Measurements from ENCODE around the gene LMTK2. TPM values are rescaled to one million over a fixed set of nuclear protein-coding genes. Genes with fewer than 3 reads are reported as not detected.

The LMTK2 gene
- total RNA-seq, 1 donor from 2014 or later = 12.9 TPM

DNA sequence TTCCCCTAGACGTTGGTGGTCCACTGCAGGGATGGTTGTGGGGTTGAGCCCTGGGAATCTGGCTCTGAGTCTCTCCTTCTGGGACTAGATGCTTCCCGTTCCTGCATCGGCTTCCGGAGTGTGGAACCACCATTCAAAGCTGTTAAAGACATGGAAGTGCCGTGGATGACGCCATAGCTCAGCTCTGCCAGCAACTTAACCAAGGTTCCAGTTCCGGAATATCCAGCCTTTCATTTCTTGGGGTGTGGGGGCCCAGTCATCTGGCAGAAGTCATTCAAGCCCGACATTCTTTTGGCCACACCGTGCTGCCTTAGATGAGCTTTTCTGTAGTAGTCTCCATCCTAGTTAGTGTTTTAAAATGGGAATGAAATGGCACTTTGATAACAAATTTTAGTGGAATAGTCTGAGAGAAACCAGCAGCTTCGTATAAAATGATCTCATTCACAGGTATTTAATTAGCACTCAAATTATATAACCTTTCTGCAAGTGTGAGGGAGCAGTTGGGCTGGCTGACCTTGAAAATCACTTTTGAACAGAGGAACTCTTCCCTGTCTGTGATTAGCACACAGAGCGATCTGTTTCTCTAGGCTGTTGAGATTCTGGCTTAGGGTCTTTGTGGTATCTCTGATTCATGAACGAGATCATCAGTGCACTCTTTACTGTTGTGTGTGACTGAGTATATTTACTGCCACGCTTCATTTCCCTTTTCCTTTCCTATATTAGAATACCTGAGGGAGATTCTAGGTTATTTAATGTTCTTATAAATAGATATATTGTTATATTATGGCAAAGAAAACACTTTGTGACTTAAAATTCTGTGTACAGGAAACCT is 19.9 kb downstream of the LMTK2 start:
- no peaks in the 10 kb centered on the region for H3K36me3 ChIP-seq (ENCODE audit: control insufficient read depth, insufficient read depth, low read length)
- TF ChIP-seq, protein P1, sequence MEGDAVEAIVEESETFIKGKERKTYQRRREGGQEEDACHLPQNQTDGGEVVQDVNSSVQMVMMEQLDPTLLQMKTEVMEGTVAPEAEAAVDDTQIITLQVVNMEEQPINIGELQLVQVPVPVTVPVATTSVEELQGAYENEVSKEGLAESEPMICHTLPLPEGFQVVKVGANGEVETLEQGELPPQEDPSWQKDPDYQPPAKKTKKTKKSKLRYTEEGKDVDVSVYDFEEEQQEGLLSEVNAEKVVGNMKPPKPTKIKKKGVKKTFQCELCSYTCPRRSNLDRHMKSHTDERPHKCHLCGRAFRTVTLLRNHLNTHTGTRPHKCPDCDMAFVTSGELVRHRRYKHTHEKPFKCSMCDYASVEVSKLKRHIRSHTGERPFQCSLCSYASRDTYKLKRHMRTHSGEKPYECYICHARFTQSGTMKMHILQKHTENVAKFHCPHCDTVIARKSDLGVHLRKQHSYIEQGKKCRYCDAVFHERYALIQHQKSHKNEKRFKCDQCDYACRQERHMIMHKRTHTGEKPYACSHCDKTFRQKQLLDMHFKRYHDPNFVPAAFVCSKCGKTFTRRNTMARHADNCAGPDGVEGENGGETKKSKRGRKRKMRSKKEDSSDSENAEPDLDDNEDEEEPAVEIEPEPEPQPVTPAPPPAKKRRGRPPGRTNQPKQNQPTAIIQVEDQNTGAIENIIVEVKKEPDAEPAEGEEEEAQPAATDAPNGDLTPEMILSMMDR (IDR thresholded peaks at IDR 0.05; ENCODE audit: insufficient read depth, low read length, severe bottlenecking) = no peak
- FAIRE-seq = no peak
- H3K4me3 ChIP-seq (ENCODE audit: low read depth, low read length) = no peak overlapping the region
- no peak for DNase-seq (ENCODE audit: low read depth)
- no peaks in the 10 kb centered on the region for H3K27me3 ChIP-seq (ENCODE audit: control insufficient read depth, insufficient read depth, low read length)

DNA sequence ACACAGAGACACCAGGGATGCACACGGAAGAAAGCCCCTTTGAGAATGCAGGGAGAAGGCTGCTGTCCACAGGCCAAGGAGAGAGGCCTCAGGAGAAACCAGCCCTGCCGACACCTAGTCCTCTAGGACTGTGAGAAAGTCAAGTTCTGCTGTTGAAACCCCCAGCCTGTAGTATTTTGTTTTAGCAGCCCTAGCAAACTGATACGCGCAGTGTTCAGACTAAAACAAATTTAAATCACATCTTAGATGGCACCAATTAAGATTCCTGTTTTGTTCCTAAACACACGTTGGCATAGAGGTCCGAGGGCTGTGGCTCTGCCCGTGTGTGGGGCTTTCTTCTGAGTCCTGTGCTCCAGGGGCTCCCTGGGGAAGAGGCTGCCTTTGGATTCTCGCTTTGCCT is 21.7 kb downstream of the LMTK2 start:
- Histone ChIP-seq H3K36me3 (ENCODE audit: control insufficient read depth, insufficient read depth, low read length) (no peaks in the 10 kb centered on the region), H3K4me3 (ENCODE audit: low read depth, low read length) (no peak overlapping the region), H3K27me3 (ENCODE audit: control insufficient read depth, insufficient read depth, low read length) (no peaks in the 10 kb centered on the region)
- TF ChIP-seq, protein P1 (IDR thresholded peaks at IDR 0.05; ENCODE audit: insufficient read depth, low read length, severe bottlenecking) = no peak
- FAIRE-seq (no peak), DNase-seq (ENCODE audit: low read depth) (no peak)

DNA sequence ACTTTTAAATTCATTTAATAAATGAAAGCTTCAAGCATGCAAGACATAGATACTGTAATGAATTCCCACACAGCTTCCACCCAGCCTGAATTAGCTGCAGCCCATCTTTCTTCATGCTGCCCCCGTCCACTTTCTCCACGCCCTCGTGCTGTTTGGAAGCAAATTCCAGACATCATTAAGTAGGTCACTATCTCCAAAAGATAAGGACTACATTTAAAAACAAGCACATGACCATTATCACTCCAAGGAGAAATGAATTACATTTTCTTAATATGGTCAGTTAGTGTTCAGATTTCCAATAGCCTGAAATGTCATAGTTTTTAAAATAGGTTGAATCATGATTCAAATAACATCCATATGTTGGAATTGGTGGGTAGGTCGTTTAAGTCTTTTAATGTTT is 24.3 kb downstream of the LMTK2 start:
- TF ChIP-seq, protein P1 (IDR thresholded peaks at IDR 0.05; ENCODE audit: insufficient read depth, low read length, severe bottlenecking) = no peak
- DNase-seq (ENCODE audit: low read depth) (no peak), FAIRE-seq (no peak)
- no peaks in the 10 kb centered on the region for H3K36me3 ChIP-seq (ENCODE audit: control insufficient read depth, insufficient read depth, low read length)
- no peaks in the 10 kb centered on the region for H3K27me3 ChIP-seq (ENCODE audit: control insufficient read depth, insufficient read depth, low read length)
- no peak overlapping the region for H3K4me3 ChIP-seq (ENCODE audit: low read depth, low read length)

DNA sequence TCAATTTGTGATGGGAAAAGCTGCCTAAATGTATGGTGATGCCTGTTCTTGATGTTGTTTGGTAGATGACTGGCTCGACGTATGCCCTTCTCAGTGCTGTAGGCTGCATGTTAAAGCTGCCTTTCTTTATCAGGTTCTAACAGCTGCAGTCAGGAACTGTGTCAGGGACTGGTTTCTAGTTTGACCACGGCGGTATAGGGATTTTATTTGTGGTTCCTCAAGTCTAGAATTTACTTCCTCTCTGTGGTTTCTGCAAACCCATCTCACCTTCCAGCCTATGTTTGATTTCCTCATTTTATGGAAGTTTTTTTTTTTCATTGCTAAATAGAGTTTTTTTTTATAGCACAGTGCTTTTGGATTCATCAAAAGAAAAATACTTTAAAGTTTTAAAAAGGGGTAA is 26.5 kb downstream of the LMTK2 start:
- TF ChIP-seq, protein P1 (IDR thresholded peaks at IDR 0.05; ENCODE audit: insufficient read depth, low read length, severe bottlenecking) = no peak
- peaks cover 1% of the 10 kb centered on the region for H3K36me3 ChIP-seq (ENCODE audit: control insufficient read depth, insufficient read depth, low read length)
- DNase-seq (ENCODE audit: low read depth) (peak; percentile 21), FAIRE-seq (no peak)
- no peaks in the 10 kb centered on the region for H3K27me3 ChIP-seq (ENCODE audit: control insufficient read depth, insufficient read depth, low read length)
- H3K4me3 ChIP-seq (ENCODE audit: low read depth, low read length) = no peak overlapping the region

DNA sequence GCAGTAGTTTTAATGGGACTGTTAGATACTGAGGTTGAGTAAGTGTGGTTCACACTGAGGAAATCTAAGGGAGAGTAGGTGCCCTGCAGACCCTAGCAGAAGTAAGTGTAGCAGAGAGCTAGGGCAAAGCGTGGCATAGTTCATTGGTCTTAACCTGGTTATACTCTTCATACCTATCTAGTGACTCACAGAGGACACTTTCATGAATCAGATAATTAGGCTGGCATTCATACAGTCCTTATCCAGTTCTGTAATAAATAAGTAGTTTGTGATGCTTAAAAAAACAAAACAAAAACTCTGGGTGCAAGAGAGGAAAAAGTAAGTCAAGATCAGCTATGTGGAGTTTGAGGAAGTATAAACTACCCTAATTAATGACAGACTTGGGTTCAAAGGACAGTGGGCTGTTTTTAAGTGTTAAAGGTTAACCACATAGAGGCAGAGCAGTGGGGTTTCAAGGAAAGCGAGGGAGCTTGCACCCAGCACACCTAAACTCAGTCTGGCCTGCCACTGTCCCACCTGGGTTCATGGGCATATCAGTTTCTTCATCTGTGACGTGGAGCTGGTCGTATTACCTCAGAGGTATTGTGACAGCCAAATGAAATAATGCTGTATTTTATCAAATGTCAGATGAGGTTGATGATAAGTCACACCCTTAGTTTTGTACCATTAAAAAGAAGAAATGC is 27.1 kb downstream of the LMTK2 start:
- Histone ChIP-seq H3K4me3 (ENCODE audit: low read depth, low read length) (no peak overlapping the region), H3K36me3 (ENCODE audit: control insufficient read depth, insufficient read depth, low read length) (peaks cover 1% of the 10 kb centered on the region), H3K27me3 (ENCODE audit: control insufficient read depth, insufficient read depth, low read length) (no peaks in the 10 kb centered on the region)
- FAIRE-seq (no peak), DNase-seq (ENCODE audit: low read depth) (peak; percentile 84)
- TF ChIP-seq, protein P1 (IDR thresholded peaks at IDR 0.05; ENCODE audit: insufficient read depth, low read length, severe bottlenecking) = no peak

All from bronchial epithelial cell (primary cell).